Measurements from ENCODE around the gene PCBP3. TPM values are rescaled to one million over a fixed set of nuclear protein-coding genes. Genes with fewer than 3 reads are reported as not detected.

PCBP3 gene
- total RNA-seq, 1 donor from 2014 or later: 7.6 TPM

DNA sequence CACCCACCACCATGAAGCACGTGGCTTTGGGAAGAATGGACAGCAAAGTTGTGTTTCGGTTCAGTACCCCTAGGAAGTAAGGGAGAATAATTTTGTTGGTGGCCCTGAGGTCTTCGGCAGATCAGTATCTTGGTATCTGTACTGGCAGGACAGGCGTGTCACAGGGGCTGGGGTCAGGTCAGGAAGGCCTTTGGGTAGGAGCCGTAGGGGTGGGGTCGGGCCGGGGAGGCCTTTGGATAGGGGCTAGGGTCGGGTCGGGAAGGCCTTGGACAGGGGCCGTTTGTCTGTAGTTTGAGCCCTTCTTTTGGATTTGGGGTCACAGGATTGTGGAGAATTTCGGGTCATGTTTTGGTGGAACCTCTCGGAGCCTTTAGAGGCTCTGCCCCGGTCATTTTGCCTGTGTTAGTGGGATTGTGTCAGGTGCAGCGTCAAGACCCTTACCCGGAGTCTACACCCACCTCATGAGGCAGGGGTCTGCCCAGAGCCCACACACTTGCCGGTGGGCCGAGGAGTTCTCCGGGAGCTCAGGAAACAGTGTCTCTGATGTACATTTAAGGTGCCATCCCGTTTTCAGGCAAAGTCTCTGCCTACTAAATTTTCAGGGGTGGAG is 262.8 kb downstream of the PCBP3 start:
- Mint-ChIP-seq H3K4me1 (ENCODE audit: unreplicated experiment) (peaks cover 11% of the 10 kb centered on the region), H3K27ac (ENCODE audit: unreplicated experiment) (no peak overlapping the region), H3K27me3 (ENCODE audit: unreplicated experiment) (peaks cover 2% of the 10 kb centered on the region), H3K36me3 (ENCODE audit: unreplicated experiment) (no peaks in the 10 kb centered on the region), H3K9me3 (ENCODE audit: unreplicated experiment) (no peaks in the 10 kb centered on the region), H3K4me3 (ENCODE audit: unreplicated experiment) (no peak overlapping the region)
- TF ChIP-seq, protein P1, sequence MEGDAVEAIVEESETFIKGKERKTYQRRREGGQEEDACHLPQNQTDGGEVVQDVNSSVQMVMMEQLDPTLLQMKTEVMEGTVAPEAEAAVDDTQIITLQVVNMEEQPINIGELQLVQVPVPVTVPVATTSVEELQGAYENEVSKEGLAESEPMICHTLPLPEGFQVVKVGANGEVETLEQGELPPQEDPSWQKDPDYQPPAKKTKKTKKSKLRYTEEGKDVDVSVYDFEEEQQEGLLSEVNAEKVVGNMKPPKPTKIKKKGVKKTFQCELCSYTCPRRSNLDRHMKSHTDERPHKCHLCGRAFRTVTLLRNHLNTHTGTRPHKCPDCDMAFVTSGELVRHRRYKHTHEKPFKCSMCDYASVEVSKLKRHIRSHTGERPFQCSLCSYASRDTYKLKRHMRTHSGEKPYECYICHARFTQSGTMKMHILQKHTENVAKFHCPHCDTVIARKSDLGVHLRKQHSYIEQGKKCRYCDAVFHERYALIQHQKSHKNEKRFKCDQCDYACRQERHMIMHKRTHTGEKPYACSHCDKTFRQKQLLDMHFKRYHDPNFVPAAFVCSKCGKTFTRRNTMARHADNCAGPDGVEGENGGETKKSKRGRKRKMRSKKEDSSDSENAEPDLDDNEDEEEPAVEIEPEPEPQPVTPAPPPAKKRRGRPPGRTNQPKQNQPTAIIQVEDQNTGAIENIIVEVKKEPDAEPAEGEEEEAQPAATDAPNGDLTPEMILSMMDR (IDR thresholded peaks at IDR 0.05): no peak
- no peak for DNase-seq (ENCODE audit: extremely low spot score, unreplicated experiment)

GRCh38 chr21:45906859-45907258 is 263.3 kb downstream of the PCBP3 start:
- DNase-seq (ENCODE audit: extremely low spot score, unreplicated experiment): no peak
- TF ChIP-seq, protein P1 (IDR thresholded peaks at IDR 0.05): no peak
- Mint-ChIP-seq H3K27ac (ENCODE audit: unreplicated experiment) (no peak overlapping the region), H3K4me3 (ENCODE audit: unreplicated experiment) (no peak overlapping the region), H3K36me3 (ENCODE audit: unreplicated experiment) (no peaks in the 10 kb centered on the region), H3K4me1 (ENCODE audit: unreplicated experiment) (peaks cover 13% of the 10 kb centered on the region), H3K9me3 (ENCODE audit: unreplicated experiment) (no peaks in the 10 kb centered on the region), H3K27me3 (ENCODE audit: unreplicated experiment) (peaks cover 2% of the 10 kb centered on the region)

- peaks cover 23% of the 10 kb centered on the region for H3K4me1 Mint-ChIP-seq (ENCODE audit: unreplicated experiment)
- TF ChIP-seq, protein P1 (IDR thresholded peaks at IDR 0.05): no peak
- H3K36me3 Mint-ChIP-seq (ENCODE audit: unreplicated experiment): no peaks in the 10 kb centered on the region
- DNase-seq (ENCODE audit: extremely low spot score, unreplicated experiment): no peak
- no peak overlapping the region for H3K4me3 Mint-ChIP-seq (ENCODE audit: unreplicated experiment)
- H3K27ac Mint-ChIP-seq (ENCODE audit: unreplicated experiment): no peak overlapping the region
- no peaks in the 10 kb centered on the region for H3K27me3 Mint-ChIP-seq (ENCODE audit: unreplicated experiment)
- no peaks in the 10 kb centered on the region for H3K9me3 Mint-ChIP-seq (ENCODE audit: unreplicated experiment)
Observed at GRCh38 chr21:45908536-45909237, 265.2 kb downstream of the PCBP3 start.

DNA sequence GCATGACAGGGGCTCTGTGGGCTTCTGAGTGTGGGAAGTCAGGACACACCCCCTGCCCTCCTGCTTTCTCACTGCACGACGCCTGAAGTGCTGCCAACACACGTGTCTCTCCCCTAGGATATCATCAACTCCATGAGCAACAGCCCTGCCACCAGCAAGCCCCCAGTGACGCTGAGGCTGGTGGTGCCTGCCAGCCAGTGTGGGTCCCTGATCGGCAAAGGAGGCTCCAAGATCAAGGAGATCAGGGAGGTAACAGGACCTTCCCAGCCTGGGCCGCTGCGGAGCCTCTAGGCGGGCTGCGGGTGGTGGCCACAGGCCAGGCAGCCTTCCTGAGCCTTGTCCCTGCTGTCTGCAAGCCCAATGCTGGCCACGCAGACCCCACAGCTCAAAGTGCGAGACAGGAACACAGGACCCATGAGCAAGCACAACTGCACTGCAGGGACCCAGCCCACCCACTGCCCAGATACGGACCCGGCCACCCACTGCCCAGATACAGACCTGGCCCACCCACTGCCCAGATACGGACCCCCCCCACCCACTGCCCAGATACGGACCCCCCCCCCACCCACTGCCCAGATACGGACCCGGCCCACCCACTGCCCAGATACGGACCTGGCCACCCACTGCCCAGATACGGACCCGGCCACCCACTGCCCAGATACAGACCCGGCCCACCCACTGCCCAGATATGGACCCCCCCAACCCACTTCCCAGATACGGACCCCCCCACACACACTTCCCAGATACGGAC is 265.9 kb downstream of the PCBP3 start:
- Mint-ChIP-seq H3K27ac (ENCODE audit: unreplicated experiment) (no peak overlapping the region), H3K27me3 (ENCODE audit: unreplicated experiment) (no peaks in the 10 kb centered on the region), H3K4me1 (ENCODE audit: unreplicated experiment) (peaks cover 27% of the 10 kb centered on the region), H3K9me3 (ENCODE audit: unreplicated experiment) (no peaks in the 10 kb centered on the region), H3K4me3 (ENCODE audit: unreplicated experiment) (no peak overlapping the region), H3K36me3 (ENCODE audit: unreplicated experiment) (no peaks in the 10 kb centered on the region)
- no peak for DNase-seq (ENCODE audit: extremely low spot score, unreplicated experiment)
- TF ChIP-seq, protein P1 (IDR thresholded peaks at IDR 0.05): no peak

- TF ChIP-seq, protein P1 (IDR thresholded peaks at IDR 0.05): no peak
- no peak for DNase-seq (ENCODE audit: extremely low spot score, unreplicated experiment)
- no peaks in the 10 kb centered on the region for H3K27me3 Mint-ChIP-seq (ENCODE audit: unreplicated experiment)
- no peaks in the 10 kb centered on the region for H3K9me3 Mint-ChIP-seq (ENCODE audit: unreplicated experiment)
- H3K36me3 Mint-ChIP-seq (ENCODE audit: unreplicated experiment): no peaks in the 10 kb centered on the region
- peaks cover 33% of the 10 kb centered on the region for H3K4me1 Mint-ChIP-seq (ENCODE audit: unreplicated experiment)
- no peak overlapping the region for H3K27ac Mint-ChIP-seq (ENCODE audit: unreplicated experiment)
- no peak overlapping the region for H3K4me3 Mint-ChIP-seq (ENCODE audit: unreplicated experiment)
Observed at GRCh38 chr21:45910155-45910547, 266.6 kb downstream of the PCBP3 start.
